A549 treated with AZD9567 at 1 μM for 4 hours (cell line): ENCODE data around the gene UGT2A2. TPM values are rescaled to one million over a fixed set of nuclear protein-coding genes. Genes with fewer than 3 reads are reported as not detected.

Source experiments
- total RNA-seq: library from RNA; stranded (reverse); fragments of 200-300 nt; extraction: Qiagen RNA extraction; gene quantifications from 5 replicates; pipeline ENCODE4 v1.2.3, GENCODE V29; 2022; ENCODE audit not compliant: insufficient read depth

Gene UGT2A2
- not detected in 5 replicates for total RNA-seq

DNA sequence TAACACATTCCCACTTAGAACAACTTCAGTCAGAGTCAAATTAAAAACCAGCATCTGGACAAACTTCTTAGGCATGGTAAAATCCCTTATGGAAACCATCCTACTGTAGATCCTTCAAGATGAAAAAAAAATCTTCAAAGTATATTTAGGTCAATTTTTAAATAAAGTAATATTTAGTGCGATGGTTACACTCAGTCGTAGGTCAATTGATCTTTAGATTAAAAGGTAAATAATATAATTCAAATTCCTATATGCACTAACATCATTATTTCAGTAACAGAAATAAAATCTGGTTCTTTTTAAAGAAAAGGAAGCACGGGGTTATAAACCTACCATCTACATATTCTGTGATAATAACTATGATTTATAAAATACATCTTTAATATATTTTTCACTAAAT is at the start of gene UGT2A2:
UGT2A2 (minus strand) TSS at position 101 of the 400 bp plus-strand sequence; CDS start at position 99, 2 bp downstream.

GRCh38 chr4:69653147-69653546 is 13.7 kb upstream of the UGT2A2 start, which contains the start of gene UGT2A1:
UGT2A1 (minus strand) TSS chr4:69653247; CDS start chr4:69647644, 5,603 bp downstream.

Other genes with a start within 250 kb of the UGT2A2 start
- gene UGT2B4, start 143.7 kb downstream of the UGT2A2 start, total RNA-seq: not detected in 5 replicates
- not detected in 5 replicates for gene UGT2A1, start 13.6 kb upstream of the UGT2A2 start, total RNA-seq
- gene SULT1B1, start 121.0 kb upstream of the UGT2A2 start, total RNA-seq: 0.01 to 0.04 TPM in 2 of 5 replicates, not detected in the others
- gene SULT1E1, start 220.5 kb upstream of the UGT2A2 start, total RNA-seq: not detected in 5 replicates